ENCODE data around the gene FASTKD1.
"Not testable (repeated sequence)": the region's sequence is repeated elsewhere in the genome, so short reads cannot be mapped to it uniquely, and the experiment has no call there.

Gene FASTKD1

DNA sequence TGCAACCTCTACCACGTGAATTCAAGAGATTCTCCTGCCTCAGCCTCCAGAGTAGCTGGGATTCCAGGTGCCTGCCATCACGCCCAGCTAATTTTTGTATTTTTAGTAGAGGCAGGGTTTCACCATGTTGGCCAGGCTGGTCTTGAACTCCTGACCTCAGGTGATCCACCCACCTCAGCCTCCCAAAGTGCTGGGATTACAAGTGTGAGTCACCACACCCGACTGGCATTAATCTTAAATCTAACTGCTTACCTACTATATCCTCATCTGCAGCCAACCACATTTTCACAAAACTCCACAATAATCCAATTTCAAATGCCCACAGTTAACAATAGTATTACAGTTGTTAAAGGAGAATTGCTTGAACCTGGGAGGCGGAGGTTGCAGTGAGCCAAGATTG, 2.9 kb downstream of the FASTKD1 start:
- DNase-seq (ENCODE audit: low spot score), result not testable (repeated sequence)

DNA sequence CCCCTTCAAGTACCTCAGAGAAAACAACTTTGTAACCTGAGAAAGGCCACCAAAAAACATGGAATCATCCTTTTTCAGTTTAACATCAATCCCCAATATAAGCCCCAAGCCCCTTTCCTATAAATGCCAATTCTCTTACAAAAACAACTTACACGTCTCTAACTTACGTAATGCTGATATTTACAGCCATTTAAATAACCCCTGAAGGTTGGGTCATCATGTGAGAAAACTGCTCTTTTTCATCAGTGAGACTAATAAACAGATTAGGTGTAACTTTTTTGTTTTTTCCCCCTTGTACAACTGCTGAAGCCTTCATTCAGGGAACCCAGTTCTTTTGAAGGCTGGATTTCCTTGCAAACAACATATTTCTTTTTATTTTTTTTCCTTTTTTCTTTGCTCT, 3.7 kb downstream of the FASTKD1 start:
- DNase-seq (ENCODE audit: low spot score), result no peak

DNA sequence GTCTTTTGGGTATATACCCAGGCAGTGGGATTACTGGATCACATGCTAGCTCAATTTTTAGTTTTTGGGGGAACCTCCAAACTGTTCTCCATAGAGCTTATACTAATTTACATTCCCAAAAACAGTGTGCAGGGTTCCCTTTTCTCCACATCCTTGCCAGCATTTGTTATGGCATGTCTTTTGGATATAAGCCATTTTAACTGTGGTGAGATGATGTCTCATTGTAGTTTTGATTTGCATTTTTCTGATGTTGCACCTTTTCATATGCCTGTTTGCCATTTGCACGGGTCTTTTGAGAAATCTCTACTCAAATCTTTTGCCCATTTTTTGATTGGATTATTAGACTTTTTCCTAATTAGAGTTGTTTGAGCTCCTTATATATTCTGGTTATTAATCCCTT, 8.0 kb downstream of the FASTKD1 start:
- no peak for DNase-seq (ENCODE audit: low spot score)

DNA sequence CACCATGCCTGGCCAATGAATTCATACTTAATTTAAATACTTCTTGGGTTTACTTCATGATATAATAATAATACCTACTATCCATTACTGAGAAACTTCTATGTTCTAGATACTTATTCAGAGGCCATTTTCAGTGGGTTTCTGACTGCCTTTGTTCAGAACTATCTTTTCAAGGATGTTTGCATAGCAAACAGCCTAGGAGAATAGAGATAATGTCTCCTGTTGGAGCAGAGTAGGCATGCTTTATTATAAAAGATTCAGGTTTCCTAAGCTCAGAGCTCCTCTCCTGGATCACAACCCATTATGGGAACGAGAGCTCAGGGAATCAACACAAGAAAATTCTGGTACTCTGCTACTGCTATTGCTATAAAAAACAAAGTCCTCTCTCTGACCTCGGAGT, 11.1 kb downstream of the FASTKD1 start:
- DNase-seq (ENCODE audit: low spot score), result no peak

DNA sequence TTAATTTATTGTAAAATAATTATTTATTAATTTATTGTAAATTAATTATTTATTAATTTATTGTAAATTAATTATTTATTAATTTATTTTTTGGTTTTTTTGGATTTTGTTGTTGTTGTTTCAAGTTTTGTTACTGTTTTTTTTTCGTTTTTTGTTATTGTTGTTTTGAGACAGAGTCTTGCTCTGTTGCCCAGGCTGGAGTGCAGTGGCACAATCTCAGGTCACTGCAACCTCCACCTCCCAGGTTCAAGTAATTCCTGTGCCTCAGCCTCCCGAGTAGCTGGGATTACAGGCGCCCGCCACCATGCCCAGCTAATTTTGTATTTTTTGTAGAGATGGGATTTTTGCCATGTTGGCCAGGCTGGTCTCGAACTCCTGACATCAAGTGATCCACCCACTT, 11.6 kb downstream of the FASTKD1 start:
- not testable (repeated sequence) for DNase-seq (ENCODE audit: low spot score)

DNA sequence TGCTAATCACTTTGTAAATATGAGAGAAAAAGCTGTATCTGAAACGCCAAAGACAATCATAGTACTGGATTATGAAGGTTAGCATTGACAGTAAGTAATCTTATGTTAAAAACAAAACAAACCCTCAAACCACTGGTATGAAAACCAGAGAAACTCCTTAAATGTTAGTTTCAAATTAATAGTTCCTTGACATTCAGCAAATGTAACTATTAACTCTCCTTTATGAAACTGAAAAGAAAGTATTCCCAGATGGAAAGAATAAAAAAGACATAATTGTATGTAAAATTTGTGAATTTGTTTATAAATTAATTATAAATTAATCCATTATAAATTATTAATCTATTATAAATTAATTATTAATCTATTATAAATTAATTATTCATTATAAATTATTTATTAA, 12.3 kb downstream of the FASTKD1 start:
- no peak for DNase-seq (ENCODE audit: low spot score)

DNA sequence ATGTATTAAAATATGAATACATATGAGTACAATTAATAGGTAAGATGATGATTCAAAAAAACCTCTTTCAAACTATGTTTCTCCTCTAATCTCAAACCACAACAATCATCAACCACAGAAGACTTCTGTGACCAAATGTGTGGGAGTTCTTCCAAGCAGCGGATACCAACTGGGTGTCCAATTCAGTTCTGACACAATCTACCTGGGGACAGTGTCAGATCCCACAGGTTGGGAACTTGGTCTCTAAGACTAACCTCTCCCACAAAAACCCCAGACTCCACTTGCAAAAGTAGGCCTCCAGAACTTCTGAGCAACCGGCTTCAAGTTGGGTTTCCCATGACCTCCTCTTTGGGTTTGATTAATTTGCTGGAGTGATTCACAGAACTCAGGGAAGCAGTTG, 26.9 kb downstream of the FASTKD1 start:
- DNase-seq (ENCODE audit: low spot score), result no peak

DNA sequence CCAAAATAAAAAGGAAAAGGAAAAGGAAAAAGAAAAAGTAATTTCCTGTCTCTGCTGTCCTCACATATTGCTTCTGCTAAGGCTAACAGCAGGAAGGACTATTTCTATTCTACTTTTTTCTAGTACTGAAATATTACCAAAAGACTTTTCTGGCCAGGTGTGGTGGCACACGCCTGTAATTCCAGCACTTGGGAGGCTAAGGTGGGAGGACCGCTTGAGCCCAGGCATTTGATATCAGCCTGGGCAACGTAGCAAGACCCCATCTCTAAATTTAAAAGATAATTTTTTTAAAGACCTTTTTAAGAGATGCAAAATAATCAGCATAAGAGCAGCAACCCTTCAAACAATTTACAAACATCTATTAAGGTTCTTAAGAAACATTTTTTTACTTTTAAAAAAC, 31.2 kb downstream of the FASTKD1 start:
- no peak for DNase-seq (ENCODE audit: low spot score)

DNA sequence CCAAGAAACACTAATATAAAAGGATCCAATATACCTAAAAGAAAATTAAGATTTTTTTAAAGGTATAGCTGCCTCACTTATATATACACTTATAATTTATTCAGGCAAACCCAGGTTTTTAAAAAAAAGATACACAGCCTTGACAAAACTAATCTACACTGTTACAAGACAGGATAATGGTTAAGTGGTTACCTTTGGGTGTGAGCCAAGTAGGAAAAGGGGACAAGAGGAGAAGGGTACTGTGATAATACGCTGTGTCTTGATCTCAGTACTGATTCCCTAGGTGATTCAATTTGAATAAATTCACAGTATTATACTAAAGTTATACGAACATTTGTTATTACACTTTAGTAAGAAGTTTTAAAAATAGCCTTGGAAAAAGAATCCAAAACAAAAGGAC, 33.5 kb downstream of the FASTKD1 start:
- no peak for DNase-seq (ENCODE audit: low spot score)

DNA sequence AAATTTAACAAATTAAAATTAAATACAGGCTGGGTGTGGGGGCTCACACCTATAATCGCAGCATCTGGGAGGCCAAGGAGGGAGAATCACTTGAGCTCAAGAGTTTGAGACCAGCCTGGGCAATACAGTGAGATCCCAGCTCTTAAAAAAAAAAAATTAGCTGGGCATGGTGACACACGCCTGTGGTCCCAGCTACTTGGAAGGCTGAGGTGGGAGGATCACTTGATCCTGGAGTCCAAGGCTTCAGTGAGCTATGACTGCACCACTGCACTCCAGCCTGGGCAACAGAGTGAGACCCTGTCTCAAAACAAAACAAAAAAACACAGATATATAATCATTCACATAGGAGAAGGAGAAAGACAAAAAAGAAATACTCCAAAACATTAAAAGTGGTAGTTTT, 34.2 kb downstream of the FASTKD1 start:
- not testable (repeated sequence) for DNase-seq (ENCODE audit: low spot score)

DNA sequence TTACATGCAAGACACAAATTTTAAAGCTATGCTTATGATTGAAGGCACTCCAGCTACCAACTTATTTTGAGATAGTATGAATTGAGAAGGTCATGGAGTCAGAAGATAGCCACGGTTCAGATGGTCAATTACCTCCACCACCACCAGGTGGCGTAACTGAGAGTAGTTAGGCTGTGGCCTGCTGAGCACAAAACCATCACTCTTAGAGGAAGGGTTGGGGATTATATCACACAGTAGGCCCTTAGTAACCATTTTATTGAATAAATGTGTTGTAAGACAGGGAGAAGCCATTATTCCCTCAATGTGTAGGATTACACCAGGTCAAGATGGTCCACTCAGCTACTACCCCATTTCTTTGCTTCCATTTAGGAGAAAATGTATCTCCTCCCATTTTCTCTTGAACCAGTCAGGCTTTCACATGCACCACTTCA, 45.4 kb downstream of the FASTKD1 start:
- DNase-seq (ENCODE audit: low spot score), result no peak

DNA sequence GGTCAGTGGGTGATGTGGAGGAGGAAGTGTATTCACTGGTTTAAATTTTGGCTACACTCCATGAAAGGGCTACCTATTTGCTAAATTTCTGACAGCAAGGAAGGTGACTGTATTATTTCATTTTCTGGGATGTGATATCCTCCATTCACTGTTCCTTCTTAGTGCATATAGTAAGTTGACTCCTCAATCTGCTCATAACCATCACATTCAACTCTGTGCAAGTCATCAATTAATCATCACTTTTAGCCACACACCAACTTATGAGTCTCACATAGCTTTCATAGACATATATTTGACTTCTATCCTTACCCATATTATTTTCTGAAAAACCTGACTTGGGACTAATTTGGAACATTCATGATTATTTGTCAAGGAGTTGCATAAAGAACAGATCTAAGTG, 47.2 kb downstream of the FASTKD1 start:
- DNase-seq (ENCODE audit: low spot score), result no peak

DNA sequence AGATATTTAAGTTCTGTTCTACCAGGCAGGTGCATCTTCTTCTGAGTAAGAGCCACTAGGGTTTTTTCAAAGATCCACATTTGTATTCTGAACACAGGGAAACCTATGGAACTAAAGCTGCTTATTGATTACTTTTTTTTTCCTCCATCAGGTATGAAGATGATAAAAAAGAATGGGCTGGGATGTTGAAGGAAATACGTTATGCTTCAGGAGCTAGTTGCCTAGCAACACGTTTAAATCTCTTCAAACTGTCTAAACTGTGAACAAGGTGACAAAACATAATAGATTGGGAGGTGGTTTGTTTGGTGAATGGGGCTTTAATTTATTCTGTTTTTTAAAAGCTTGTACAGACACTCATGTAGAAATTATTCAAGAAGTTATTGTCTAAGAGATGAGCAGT, 48.2 kb downstream of the FASTKD1 start:
- DNase-seq (ENCODE audit: low spot score), result no peak

DNA sequence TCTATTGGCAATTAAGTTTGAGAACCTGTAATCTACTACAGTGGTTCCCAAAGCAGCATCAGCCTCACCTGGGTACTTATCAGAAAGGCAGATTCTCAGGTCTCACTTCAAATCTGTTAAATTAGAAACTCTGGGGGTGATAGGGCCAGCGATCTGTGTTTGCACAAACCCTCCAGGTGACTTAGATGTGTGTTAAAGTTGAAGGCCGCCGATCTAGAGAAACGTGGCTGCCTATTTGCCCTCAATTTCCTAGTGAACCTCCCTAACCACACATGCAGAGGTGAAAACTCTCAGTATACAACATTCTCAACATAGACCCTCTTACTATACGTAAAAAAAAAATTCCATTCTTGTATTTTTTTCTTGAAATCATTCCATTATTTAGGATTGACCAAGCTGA, 50.0 kb downstream of the FASTKD1 start:
- no peak for DNase-seq (ENCODE audit: low spot score)

DNA sequence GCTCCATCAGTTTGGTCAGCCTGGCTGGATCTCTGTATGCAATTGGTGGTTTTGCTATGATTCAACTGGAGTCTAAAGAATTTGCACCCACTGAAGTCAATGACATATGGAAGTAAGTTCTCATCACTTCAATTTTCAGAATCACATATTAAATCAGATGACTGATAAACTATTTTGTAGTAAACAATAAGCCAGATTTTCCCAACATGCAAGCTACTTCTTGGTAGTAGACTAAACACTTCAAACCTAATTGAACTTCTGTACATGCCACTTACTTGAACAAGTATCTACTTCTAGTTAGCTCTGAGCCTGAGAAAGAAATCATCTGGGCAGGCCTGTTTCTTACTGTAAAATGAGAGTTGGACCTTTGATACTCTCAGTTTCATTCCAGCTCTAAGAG, 52.8 kb downstream of the FASTKD1 start:
- no peak for DNase-seq (ENCODE audit: low spot score)

DNA sequence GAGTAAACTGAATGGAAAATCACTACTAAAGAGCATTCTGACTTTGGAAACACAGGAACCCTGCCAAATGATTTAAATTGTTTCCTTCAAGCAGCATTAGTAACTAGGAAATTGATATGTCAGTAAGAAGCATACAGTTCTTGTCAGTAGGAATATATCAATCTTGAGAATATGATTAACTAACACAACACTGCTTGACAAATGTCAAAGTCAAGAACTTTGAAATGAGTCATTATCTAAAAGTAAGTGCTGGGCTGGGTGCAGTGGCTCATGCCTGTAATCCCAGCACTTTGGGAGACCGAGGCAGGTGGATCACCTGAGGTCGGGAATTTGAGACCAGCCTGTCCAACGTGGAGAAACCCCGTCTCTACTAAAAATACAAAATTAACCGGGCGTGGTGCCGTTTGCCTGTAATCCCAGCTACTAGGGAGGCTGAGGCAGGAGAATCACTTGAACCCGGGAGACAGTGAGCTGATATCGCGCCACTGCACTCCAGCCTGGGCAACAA, 57.1 kb downstream of the FASTKD1 start:
- DNase-seq (ENCODE audit: low spot score), result not testable (repeated sequence)

DNA sequence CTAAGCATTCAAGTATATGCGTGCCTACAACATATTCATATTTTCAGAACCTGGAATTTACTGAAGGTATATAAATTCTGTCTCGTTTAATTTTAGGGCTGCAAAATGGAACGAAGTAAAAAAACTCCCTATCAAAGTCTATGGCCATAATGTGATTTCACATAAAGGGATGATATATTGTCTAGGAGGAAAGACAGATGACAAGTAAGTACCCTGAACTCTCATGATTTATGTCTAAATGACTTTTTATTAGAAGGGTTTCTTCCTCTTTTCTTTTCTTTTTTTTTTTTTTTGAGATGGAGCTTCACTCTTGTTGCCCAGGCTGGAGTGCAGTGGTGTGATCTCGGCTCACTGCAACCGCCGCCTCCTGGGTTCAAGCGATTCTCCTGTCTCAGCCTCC, 58.9 kb downstream of the FASTKD1 start:
- DNase-seq (ENCODE audit: low spot score), result not testable (repeated sequence)

DNA sequence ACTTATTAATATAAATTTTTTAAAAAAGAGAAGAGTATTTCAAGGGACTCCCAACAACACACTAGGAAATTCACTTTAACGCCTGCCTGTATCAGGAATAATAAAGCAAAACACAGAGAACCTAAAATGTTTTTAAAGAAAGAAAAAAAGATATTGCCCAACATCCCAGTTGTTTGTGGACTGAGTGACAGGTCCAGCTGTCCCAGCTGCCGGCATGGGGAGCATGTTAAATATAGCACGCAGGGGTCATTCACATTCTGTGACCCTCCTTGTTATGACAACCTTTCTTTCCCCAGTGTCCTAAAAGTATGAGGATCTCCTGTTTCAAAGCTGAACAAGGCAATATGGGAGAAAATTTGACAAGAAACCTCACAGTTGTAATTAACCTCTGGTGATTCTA, 59.7 kb downstream of the FASTKD1 start:
- no peak for DNase-seq (ENCODE audit: low spot score)

DNA sequence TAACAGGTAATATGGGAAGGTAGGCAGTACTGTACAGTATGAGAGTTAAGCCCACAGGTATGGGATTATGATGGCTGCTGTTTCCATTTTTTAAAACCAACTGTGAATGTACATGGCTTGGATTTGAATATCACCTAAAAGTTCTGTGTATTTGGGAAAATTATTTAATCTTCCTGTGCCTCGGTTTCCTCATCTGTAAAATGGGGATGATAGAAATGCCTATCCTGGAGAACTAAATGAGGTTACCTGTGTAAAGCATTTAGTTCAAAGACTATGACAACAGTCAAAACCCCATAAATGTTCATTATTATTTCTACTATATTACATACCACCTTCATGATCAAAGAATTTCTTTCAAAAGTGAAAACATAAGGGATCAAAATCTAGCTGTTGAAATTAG, 60.6 kb downstream of the FASTKD1 start:
- DNase-seq (ENCODE audit: low spot score), result no peak

DNA sequence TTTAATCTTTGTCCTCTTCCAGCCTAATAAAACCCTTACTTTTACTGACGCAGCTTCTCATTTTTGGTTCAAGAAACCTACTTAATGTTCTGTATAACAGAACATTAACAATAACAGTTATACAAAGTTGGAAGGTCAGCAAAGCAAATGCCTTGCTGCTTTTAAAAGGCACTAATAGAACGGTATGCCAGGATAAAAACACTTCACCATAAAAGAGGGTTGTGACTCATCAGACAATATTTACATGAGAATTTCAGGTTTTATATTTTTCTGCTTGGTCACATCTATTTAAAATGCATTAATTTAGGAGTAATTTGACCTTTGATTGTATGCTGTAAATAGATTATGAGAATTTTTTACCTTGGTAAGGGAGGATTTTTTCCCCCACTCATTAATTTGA, 61.1 kb downstream of the FASTKD1 start:
- no peak for DNase-seq (ENCODE audit: low spot score)

DNA sequence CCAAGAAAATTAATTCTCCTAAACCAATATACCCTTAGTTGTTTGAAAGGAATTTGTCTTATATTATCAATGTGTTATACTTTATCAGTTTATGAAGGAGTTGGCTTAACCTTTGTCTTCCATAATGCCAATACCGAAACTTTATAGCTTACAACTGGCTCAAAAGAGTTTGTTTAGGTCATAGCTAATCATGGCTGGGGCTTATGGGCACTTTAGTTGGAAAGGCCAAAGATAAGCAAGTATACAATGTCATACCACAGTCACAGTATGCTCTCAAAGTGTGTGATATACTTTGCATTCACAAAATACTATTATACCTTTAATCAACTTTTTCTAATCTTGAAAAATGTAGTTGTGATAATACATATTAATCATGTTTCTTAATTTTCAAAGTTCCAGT, 61.8 kb downstream of the FASTKD1 start:
- no peak for DNase-seq (ENCODE audit: low spot score)

DNA sequence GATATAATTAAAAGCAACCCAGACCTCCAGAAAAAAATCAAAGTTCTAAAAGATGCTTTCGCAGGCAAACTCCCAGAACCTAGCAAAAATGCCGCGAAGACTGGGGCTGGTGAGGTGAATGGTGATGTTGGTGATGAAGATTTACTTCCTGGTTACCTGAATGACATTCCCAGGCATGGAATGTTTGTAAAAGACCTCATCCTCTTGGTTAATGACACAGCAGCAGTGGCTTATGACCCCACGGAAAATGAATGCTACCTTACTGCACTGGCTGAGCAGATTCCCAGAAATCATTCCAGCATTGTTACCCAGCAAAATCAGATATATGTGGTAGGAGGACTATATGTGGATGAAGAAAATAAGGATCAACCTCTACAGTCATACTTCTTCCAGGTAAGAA, 63.2 kb downstream of the FASTKD1 start:
- no peak for DNase-seq (ENCODE audit: low spot score)

DNA sequence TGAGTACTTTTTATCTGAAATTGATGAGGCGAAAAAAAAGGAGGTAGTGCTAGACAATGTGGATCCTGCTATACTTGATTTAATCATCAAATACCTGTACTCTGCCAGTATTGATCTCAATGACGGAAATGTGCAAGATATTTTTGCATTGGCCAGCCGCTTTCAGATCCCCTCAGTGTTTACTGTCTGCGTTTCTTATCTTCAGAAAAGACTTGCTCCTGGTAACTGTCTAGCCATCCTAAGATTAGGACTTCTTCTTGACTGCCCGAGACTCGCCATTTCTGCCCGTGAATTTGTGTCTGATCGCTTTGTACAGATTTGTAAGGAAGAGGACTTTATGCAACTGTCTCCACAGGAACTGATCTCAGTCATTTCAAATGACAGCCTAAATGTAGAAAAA, 63.7 kb downstream of the FASTKD1 start:
- no peak for DNase-seq (ENCODE audit: low spot score)

DNA sequence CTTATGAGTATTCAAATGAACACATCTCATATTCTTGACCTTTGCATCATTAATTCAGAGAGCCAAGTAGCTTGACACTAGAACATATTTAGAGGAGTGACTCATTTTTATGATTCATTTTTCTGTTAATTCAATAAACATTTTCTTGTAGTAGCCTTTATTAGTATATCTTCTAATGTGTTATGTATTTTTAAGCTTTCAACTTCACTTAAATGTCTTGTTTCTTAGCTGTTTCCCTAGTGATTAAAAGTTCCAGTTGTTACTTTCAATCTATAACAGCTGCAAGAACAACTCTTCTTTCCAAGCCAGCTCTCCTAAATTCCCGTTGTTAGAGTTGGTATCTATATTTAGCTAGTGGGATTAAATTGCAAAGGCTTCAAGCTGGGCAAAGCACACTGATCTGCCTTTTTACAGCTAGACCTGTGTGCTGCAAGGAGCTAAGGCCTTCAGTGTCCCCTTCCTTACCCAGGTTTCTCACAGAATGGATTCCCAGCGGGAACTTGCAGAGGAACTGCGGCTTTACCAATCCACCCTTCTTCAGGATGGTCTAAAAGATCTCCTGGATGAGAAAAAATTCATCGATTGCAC, 64.3 kb downstream of the FASTKD1 start, which contains the start of gene KLHL41:
Gene KLHL41 (plus strand): TSS at position 405 of the 588 bp plus-strand sequence. CDS start 77 bp downstream, at position 482.
- DNase-seq (ENCODE audit: low spot score), result peak; percentile 65
